ENCODE measurements around the gene FAM120A.

Gene FAM120A

GRCh38 chr9:93569621-93570174 lies 118.2 kb downstream of the FAM120A start:
- no peak overlapping the region for H3K27ac ChIP-seq
- no peak overlapping the region for H3K4me3 ChIP-seq
- peaks cover 0 to under 1% (median 0%) of the 10 kb centered on the region in 3 donors for H3K36me3 ChIP-seq
- H3K27me3 ChIP-seq = no peaks in the 10 kb centered on the region
- peak in 1 of 2 donors; percentile 20 for DNase-seq
- peaks cover 0 to 17% (median 12%) of the 10 kb centered on the region in 4 donors for H3K4me1 ChIP-seq
- no peaks in the 10 kb centered on the region for H3K9me3 ChIP-seq
- TF ChIP-seq CTCF (IDR thresholded peaks at IDR 0.05) = no peak
- intact Hi-C loops (cut with DNase I; ENCODE audit: low total_unique reads) = loop anchor here (10.0 kb wide), 1 partner anchor 405 kb away; no protein-coding TSS in a partner anchor

- no peak for DNase-seq
- no peaks in the 10 kb centered on the region for H3K9me3 ChIP-seq
- no peaks in the 10 kb centered on the region for H3K27me3 ChIP-seq
- intact Hi-C loops (cut with DNase I; ENCODE audit: low total_unique reads) = no loop called here
- peaks cover 0 to 22% (median 17%) of the 10 kb centered on the region in 4 donors for H3K4me1 ChIP-seq
- H3K4me3 ChIP-seq = no peak overlapping the region
- H3K27ac ChIP-seq = no peak overlapping the region
- H3K36me3 ChIP-seq = no peaks in the 10 kb centered on the region
- no peak for TF ChIP-seq CTCF (IDR thresholded peaks at IDR 0.05)
Measured at GRCh38 chr9:93572221-93572620, 120.7 kb downstream of the FAM120A start.

GRCh38 chr9:93572636-93573515 lies 121.4 kb downstream of the FAM120A start:
- no peak for TF ChIP-seq CTCF (IDR thresholded peaks at IDR 0.05)
- Histone ChIP-seq H3K4me3 (no peak overlapping the region), H3K4me1 (peaks cover 0 to 23% (median 13%) of the 10 kb centered on the region in 4 donors), H3K27ac (no peak overlapping the region), H3K27me3 (no peaks in the 10 kb centered on the region), H3K9me3 (no peaks in the 10 kb centered on the region), H3K36me3 (no peaks in the 10 kb centered on the region)
- intact Hi-C loops (cut with DNase I; ENCODE audit: low total_unique reads) = no loop called here
- no peak for DNase-seq

GRCh38 chr9:93573516-93573828 lies 122.0 kb downstream of the FAM120A start:
- Histone ChIP-seq H3K4me1 (peaks cover 0 to 29% (median 18%) of the 10 kb centered on the region in 4 donors), H3K4me3 (no peak overlapping the region), H3K27me3 (no peaks in the 10 kb centered on the region), H3K27ac (no peak overlapping the region), H3K36me3 (no peaks in the 10 kb centered on the region), H3K9me3 (no peaks in the 10 kb centered on the region)
- no peak for DNase-seq
- no peak for TF ChIP-seq CTCF (IDR thresholded peaks at IDR 0.05)
- intact Hi-C loops (cut with DNase I; ENCODE audit: low total_unique reads) = no loop called here

- DNase-seq = no peak
- no peak for TF ChIP-seq CTCF (IDR thresholded peaks at IDR 0.05)
- H3K4me1 ChIP-seq = peaks cover 0 to 34% (median 24%) of the 10 kb centered on the region in 4 donors
- no peaks in the 10 kb centered on the region for H3K27me3 ChIP-seq
- intact Hi-C loops (cut with DNase I; ENCODE audit: low total_unique reads) = no loop called here
- H3K4me3 ChIP-seq = no peak overlapping the region
- no peaks in the 10 kb centered on the region for H3K9me3 ChIP-seq
- no peaks in the 10 kb centered on the region for H3K36me3 ChIP-seq
- H3K27ac ChIP-seq = peak overlapping the region; percentile 90 to 96
Measured at GRCh38 chr9:93574091-93574899, 122.8 kb downstream of the FAM120A start.
